Measurements from ENCODE around the gene POGLUT3. TPM values are rescaled to one million over a fixed set of nuclear protein-coding genes. Genes with fewer than 3 reads are reported as not detected.
A peak's percentile ranks its signal among the peaks of the same experiment; 100 is the strongest.

Gene POGLUT3
- polyA plus RNA-seq, 1 experiment, result 60.0 TPM

DNA sequence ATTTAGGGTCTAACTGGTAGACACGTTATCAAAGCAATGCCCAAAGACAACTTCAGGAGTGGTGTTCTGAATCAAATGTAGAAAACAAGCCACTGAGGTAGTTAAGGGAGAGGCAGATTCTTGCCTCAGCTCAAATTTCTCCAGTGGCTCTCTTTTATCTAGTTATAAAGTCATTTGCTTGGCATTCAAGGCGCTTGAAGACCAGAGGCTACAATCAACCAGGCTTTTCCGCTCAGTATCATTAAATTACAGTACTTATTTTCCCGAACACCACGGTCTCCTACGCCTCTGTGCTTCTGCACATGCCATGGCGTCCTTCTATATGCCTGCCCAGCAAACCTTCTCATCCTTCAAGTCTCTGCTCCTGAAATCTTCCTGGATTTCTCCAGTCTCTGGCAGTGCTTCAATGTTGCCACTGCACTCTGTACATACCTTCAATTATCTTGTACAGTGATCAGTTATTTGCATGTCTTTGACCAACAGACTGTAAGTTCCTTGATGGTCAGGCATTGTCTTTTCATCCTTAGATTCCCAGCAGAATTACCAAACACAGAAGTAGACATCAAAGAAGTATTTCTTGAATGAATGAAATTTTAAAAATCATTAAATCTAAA lies 1.4 kb downstream of the POGLUT3 start:
- H3K27me3 ChIP-seq (ENCODE audit: control insufficient read depth, insufficient read depth, low read length), result no peaks in the 10 kb centered on the region
- no peaks in the 10 kb centered on the region; the same call in 1 of the 2 replicates for H3K9me3 ChIP-seq (ENCODE audit: control insufficient read depth, insufficient read depth, low read length)
- no peak for TF ChIP-seq CTCF (IDR thresholded peaks at IDR 0.05; ENCODE audit: low read depth, low read length)
- H3K4me3 ChIP-seq (ENCODE audit: low read depth, low read length), result peak overlapping the region; percentile 72
- DNase-seq (ENCODE audit: low read depth, low spot score), result no peak
- CTCF ChIA-PET, result interaction anchor here (0.7 kb wide), 1 partner anchor 152 kb away, joined by 3 read pairs; no protein-coding TSS in a partner anchor
- POLR2A ChIA-PET, result interaction anchor here (0.7 kb wide), 1 partner anchor 14 kb away, joined by 3 read pairs; no protein-coding TSS in a partner anchor
- peak overlapping the region; percentile 96 for H3K27ac ChIP-seq (ENCODE audit: low read depth, low read length)

DNA sequence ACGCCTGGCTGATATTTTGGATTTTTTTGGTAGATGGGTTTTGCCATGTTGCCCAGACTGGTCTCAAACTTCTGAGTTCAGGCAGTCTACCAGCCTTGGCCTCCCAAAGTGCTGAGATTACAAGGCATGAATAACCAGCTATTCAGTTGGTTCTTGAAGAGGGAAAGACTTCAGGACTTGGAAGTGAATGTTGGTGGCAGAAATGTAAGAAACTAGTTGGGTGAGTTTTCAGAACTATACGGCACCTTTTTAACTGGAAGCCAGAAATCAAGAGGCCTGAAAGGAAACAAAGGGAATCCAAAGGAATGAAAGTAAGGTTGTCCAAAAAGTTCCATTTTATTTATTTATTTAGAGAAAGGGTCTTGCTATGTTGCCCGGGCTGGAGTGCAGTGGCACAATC lies 2.9 kb downstream of the POGLUT3 start:
- Histone ChIP-seq H3K4me3 (ENCODE audit: low read depth, low read length) (no peak overlapping the region), H3K27ac (ENCODE audit: low read depth, low read length) (no peak overlapping the region), H3K9me3 (ENCODE audit: control insufficient read depth, insufficient read depth, low read length) (no peaks in the 10 kb centered on the region; the same call in 1 of the 2 replicates), H3K27me3 (ENCODE audit: control insufficient read depth, insufficient read depth, low read length) (no peaks in the 10 kb centered on the region)
- ChIA-PET CTCF (no interaction called here), POLR2A (no interaction called here)
- no peak for DNase-seq (ENCODE audit: low read depth, low spot score)
- TF ChIP-seq CTCF (IDR thresholded peaks at IDR 0.05; ENCODE audit: low read depth, low read length), result no peak

GRCh38 chr11:108494182-108494581 lies 4.0 kb downstream of the POGLUT3 start:
- no peak for TF ChIP-seq CTCF (IDR thresholded peaks at IDR 0.05; ENCODE audit: low read depth, low read length)
- Histone ChIP-seq H3K4me3 (ENCODE audit: low read depth, low read length) (no peak overlapping the region), H3K9me3 (ENCODE audit: control insufficient read depth, insufficient read depth, low read length) (no peaks in the 10 kb centered on the region; the same call in 1 of the 2 replicates), H3K27me3 (ENCODE audit: control insufficient read depth, insufficient read depth, low read length) (no peaks in the 10 kb centered on the region), H3K27ac (ENCODE audit: low read depth, low read length) (no peak overlapping the region)
- DNase-seq (ENCODE audit: low read depth, low spot score), result no peak
- CTCF ChIA-PET, result no interaction called here
- POLR2A ChIA-PET, result no interaction called here

GRCh38 chr11:108491936-108492335 lies 6.2 kb downstream of the POGLUT3 start:
- CTCF ChIA-PET, result no interaction called here
- Histone ChIP-seq H3K4me3 (ENCODE audit: low read depth, low read length) (no peak overlapping the region), H3K27ac (ENCODE audit: low read depth, low read length) (no peak overlapping the region), H3K27me3 (ENCODE audit: control insufficient read depth, insufficient read depth, low read length) (no peaks in the 10 kb centered on the region), H3K9me3 (ENCODE audit: control insufficient read depth, insufficient read depth, low read length) (no peaks in the 10 kb centered on the region)
- no peak for TF ChIP-seq CTCF (IDR thresholded peaks at IDR 0.05; ENCODE audit: low read depth, low read length)
- DNase-seq (ENCODE audit: low read depth, low spot score), result no peak
- POLR2A ChIA-PET, result no interaction called here

DNA sequence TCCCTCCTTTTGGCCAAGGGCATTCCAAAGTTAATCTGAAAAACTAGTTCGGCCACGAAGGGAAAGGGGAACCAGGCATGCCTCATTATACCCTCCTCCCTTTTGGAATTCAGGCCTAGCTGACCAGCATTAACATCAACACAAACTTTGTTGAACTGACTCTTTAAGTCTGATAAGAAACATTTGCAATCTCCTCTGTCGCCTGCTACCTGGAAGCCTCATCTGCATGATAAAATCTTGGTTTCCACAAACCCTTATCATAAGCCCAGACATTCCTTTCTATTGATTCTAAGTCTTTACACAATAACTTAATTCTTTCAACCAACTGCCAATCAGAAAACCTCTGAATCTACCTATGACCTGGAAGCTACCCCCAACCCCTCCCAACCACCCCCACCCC lies 11.4 kb downstream of the POGLUT3 start:
- H3K27me3 ChIP-seq (ENCODE audit: control insufficient read depth, insufficient read depth, low read length), result no peaks in the 10 kb centered on the region
- no peak for DNase-seq (ENCODE audit: low read depth, low spot score)
- ChIA-PET POLR2A (no interaction called here), CTCF (no interaction called here)
- no peak for TF ChIP-seq CTCF (IDR thresholded peaks at IDR 0.05; ENCODE audit: low read depth, low read length)
- no peak overlapping the region for H3K27ac ChIP-seq (ENCODE audit: low read depth, low read length)
- H3K9me3 ChIP-seq (ENCODE audit: control insufficient read depth, insufficient read depth, low read length), result no peaks in the 10 kb centered on the region
- H3K4me3 ChIP-seq (ENCODE audit: low read depth, low read length), result no peak overlapping the region
